AG10803 (cell line): Measurements from ENCODE around the gene PRDM10.

ENCODE experiments used
- DNase-seq: peaks from one replicate; pipeline ENCODE4 v3.0.0; 2010; ENCODE audit warnings: low read depth
- H3K4me3 ChIP-seq: 2 replicates; pipeline ENCODE4 v1.5.1; 2011; ENCODE audit warnings: mild to moderate bottlenecking, low read length, control low read depth
- TF ChIP-seq, protein P1 (sequence below): conservative IDR thresholded peaks from 2 replicates; pipeline ENCODE4 v1.5.1; 2011; ENCODE audit warnings: mild to moderate bottlenecking, low read length, control low read depth, inconsistent platforms

PRDM10 gene

DNA sequence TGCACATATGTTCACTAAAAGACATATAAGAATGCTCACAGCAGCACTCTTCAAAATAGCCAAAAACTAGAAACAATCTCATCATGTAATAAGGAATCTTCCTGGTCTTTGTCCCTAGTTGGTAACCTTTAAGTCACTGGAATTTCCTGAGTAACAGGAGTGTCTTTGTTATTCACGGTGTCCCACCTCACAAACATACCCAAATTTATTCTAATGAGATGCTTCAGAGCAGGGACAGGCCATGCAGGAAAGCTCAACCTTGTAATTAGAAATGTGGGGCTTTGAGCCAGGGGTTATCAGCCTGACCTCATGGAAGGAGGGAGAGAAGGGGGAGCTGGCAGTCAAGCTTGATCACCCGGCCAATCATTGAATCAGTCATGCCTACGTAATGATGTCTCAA, 66.9 kb downstream of the PRDM10 start:
- TF ChIP-seq, protein P1, sequence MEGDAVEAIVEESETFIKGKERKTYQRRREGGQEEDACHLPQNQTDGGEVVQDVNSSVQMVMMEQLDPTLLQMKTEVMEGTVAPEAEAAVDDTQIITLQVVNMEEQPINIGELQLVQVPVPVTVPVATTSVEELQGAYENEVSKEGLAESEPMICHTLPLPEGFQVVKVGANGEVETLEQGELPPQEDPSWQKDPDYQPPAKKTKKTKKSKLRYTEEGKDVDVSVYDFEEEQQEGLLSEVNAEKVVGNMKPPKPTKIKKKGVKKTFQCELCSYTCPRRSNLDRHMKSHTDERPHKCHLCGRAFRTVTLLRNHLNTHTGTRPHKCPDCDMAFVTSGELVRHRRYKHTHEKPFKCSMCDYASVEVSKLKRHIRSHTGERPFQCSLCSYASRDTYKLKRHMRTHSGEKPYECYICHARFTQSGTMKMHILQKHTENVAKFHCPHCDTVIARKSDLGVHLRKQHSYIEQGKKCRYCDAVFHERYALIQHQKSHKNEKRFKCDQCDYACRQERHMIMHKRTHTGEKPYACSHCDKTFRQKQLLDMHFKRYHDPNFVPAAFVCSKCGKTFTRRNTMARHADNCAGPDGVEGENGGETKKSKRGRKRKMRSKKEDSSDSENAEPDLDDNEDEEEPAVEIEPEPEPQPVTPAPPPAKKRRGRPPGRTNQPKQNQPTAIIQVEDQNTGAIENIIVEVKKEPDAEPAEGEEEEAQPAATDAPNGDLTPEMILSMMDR, result no peak
- H3K4me3 ChIP-seq, result no peak overlapping the region
- no peak for DNase-seq

DNA sequence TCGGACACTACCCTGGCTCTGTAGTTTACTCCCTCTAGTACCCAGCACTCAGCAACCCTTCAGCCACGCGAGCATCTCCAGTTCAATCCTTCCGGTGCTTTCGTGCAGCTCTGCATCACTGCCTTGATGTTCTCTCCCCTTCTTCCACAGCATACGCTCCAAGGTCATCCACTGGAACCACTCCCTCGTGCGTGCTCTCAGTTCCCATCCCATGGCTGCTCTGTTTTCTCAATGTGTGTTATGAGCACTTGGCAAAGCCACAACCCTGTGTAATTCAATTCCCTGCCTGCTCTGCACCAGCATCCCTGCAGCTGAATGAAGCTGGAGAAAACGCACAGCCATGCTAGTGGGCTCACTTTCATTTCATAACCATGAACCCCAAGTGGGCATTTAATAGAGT, 68.7 kb downstream of the PRDM10 start:
- H3K4me3 ChIP-seq, result no peak overlapping the region
- TF ChIP-seq, protein P1, result no peak
- DNase-seq, result no peak

DNA sequence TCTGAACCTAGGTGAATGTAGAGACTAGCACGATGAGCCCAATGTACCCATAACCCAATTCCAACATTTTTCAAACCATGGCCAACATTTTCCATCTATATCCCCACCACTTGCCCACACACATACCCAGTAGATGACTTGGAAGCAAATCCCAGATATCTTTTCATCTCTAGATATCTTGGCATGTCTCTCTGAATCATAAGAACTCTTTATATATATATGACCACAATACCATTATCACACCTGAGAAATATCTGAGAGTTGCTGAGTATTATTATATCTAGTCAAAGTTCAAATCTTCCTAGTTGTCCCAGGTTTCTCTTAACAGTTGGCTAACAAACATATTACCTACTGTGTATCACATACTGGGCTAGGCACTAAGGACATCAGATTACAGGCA, 69.4 kb downstream of the PRDM10 start:
- H3K4me3 ChIP-seq, result no peak overlapping the region
- no peak for DNase-seq
- TF ChIP-seq, protein P1, result no peak

DNA sequence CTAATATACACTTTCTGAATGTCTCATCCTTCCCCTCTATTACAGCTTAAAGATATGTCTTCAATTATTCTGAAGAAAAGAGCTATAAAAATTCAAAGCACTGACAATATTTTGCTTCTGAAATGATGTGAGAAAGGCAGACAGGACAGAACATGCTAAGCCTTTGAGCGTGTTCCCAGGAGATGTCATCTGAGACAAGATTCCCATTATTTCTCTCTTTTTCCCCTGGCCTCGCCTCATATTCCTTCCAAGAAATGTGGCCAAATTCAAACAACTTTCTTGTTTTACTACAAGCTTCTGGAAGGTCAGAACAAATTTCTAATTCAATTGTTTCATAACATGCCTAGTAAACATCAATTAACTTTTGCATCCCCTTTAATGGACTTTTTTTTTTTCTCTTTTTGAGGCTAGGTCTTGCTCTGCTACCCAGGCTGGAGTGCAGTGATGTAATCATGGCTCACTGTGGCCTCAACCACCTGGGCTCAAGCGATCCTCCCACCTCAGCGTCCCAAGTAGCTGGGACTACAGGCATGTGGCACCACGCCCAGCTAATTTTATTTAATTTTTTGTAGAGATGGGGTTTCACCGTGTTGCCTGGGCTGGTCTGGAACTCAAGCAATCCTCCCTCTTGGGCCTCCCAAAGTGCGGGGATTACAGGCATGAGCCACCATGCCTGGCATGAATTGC, 70.1 kb downstream of the PRDM10 start:
- no peak for DNase-seq
- TF ChIP-seq, protein P1, result no peak
- no peak overlapping the region for H3K4me3 ChIP-seq

DNA sequence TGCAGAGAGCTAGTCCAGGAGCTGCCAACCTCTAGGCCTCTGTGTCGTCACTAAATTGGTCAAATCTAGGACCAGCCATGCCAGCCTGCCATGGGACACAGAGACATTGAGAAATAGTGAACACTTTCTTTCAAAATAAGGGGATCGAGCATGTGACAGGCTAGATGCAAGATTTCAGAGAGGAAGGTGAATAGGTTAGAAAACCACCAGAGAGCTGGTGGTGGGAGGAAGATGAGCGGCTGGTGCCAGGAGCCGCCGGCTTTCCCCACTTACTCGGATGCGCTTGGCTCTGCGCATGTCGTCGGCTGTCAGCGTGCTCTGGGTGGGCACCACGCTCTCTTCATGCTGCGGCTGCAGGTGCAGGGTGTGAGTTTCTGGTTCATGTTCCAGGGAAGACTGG, 71.9 kb downstream of the PRDM10 start:
- no peak for DNase-seq
- H3K4me3 ChIP-seq, result no peak overlapping the region
- TF ChIP-seq, protein P1, result no peak

DNA sequence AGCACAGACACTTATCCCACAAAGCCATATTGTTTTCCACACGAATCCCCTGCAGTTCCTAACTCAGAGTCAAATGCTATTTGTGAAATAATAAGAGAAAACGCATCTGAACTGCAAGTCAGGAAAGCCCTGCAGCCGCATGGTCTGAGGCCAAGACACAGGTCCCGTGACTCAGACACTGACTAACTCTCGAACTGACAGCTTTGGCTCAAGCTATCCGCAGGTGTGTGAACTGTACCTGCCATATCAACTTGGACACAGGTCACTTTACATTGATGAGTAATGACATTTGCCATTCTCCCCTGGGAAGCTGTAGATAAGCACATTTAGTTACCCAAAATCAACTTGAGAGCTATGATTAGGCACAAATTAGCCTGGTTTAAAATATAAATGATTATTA, 72.3 kb downstream of the PRDM10 start:
- DNase-seq, result no peak
- TF ChIP-seq, protein P1, result no peak
- no peak overlapping the region for H3K4me3 ChIP-seq

DNA sequence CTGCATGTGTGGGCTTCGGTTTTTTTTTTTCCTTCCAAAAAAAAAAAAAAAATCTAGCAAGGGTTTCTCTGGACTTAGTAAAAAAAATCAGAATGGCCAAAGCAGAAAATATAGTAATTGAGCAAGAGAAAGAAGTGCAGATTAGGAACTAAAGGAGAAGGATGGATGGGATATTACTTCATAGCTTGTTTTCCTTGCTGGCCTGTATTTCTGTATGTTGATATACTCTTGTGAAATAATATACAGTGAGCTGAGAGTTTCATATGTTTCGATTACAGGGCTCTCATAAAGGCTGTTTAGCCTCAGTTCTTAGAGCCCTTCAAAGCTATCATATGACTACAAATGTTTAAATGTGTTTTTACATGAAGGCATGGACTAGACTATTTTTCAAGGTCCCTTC, 72.9 kb downstream of the PRDM10 start:
- DNase-seq, result no peak
- no peak overlapping the region for H3K4me3 ChIP-seq
- TF ChIP-seq, protein P1, result no peak
